GM13977 (cell line): ENCODE measurements around the gene AHDC1.
"Not testable (repeated sequence)": the region's sequence is repeated elsewhere in the genome, so short reads cannot be mapped to it uniquely, and the experiment has no call there.

Experiments used
- DNase-seq: peaks from one replicate; pipeline ENCODE4 v3.0.0; 2012; ENCODE audit warnings: low spot score
- CTCF ChIP-seq: IDR thresholded peaks from 2 replicates; pipeline ENCODE4 v1.5.1; 2012; ENCODE audit warnings: mild to moderate bottlenecking, control low read depth; ENCODE audit not compliant: insufficient read depth; ENCODE audit errors: extremely low read depth, missing control alignments
- in situ Hi-C: fragments of 300-500 bp; cut with MboI; formaldehyde crosslinking; loops from one replicate; pipeline ENCODE4 v1.12.0; 2022; ENCODE audit warnings: low sequenced_read_pairs, low pct_unique_long_range_greater_than_20kb, mixed read lengths, inconsistent platforms; ENCODE audit not compliant: unreplicated experiment

AHDC1 gene

GRCh38 chr1:27539901-27540861, 63.8 kb downstream of the AHDC1 start:
- no peak for TF ChIP-seq CTCF
- DNase-seq = no peak
- in situ Hi-C loops = no loop called here

GRCh38 chr1:27538793-27539192, 65.2 kb downstream of the AHDC1 start:
- DNase-seq = no peak
- in situ Hi-C loops = no loop called here
- TF ChIP-seq CTCF = no peak

- DNase-seq, in situ Hi-C loops: not testable (repeated sequence)
Measured at GRCh38 chr1:27538305-27538676, 65.7 kb downstream of the AHDC1 start.

- in situ Hi-C loops = no loop called here
- DNase-seq = no peak
- TF ChIP-seq CTCF = no peak
Measured at GRCh38 chr1:27536767-27537166, 67.2 kb downstream of the AHDC1 start.

- no peak for TF ChIP-seq CTCF
- in situ Hi-C loops = no loop called here
- DNase-seq = no peak
Measured at GRCh38 chr1:27536010-27536757, 67.8 kb downstream of the AHDC1 start.

GRCh38 chr1:27535386-27535785, 68.6 kb downstream of the AHDC1 start:
- in situ Hi-C loops = no loop called here
- DNase-seq = no peak
- no peak for TF ChIP-seq CTCF
